ENCODE data around the gene ARHGAP10. TPM values are rescaled to one million over a fixed set of nuclear protein-coding genes. Genes with fewer than 3 reads are reported as not detected.
A peak's percentile ranks its signal among the peaks of the same experiment; 100 is the strongest.

The ARHGAP10 gene
- total RNA-seq, 4 donors from 2014 or later: 26.5 to 117 (median 29.7) TPM

DNA sequence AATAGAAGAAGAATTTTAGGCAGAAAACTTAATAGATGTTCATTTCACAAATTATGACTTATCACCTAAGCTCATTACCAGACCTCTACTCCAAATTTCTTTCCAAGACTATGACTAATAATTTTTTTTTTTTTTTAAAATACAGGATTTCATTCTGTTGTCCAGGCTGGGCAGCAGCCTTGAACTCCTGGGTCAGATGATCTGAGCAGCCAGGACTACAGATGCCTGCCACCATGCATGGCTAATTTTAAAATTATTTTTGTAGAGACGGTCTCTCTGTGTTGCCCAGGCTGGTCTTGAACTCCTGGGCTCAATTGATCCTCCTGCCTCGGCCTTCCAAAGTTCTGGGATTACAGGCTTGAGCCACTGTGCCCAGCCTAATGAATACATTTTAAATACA lies 119.2 kb downstream of the ARHGAP10 start:
- 88 to 93% methylated on average over 2 of the region's 2 CpGs for WGBS, 2 donors
- TF ChIP-seq, protein P1, sequence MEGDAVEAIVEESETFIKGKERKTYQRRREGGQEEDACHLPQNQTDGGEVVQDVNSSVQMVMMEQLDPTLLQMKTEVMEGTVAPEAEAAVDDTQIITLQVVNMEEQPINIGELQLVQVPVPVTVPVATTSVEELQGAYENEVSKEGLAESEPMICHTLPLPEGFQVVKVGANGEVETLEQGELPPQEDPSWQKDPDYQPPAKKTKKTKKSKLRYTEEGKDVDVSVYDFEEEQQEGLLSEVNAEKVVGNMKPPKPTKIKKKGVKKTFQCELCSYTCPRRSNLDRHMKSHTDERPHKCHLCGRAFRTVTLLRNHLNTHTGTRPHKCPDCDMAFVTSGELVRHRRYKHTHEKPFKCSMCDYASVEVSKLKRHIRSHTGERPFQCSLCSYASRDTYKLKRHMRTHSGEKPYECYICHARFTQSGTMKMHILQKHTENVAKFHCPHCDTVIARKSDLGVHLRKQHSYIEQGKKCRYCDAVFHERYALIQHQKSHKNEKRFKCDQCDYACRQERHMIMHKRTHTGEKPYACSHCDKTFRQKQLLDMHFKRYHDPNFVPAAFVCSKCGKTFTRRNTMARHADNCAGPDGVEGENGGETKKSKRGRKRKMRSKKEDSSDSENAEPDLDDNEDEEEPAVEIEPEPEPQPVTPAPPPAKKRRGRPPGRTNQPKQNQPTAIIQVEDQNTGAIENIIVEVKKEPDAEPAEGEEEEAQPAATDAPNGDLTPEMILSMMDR (IDR thresholded peaks at IDR 0.05): no peak
- no peak for TF ChIP-seq POLR2A (IDR thresholded peaks at IDR 0.05)
- no peaks in the 10 kb centered on the region for H3K27me3 ChIP-seq
- H3K9me3 ChIP-seq: no peaks in the 10 kb centered on the region
- DNase-seq: no peak
- H3K36me3 ChIP-seq: peaks cover 0 to 30% (median 0%) of the 10 kb centered on the region in 3 donors
- H3K4me3 ChIP-seq: no peak overlapping the region
- intact Hi-C loops (cut with DNase I): no loop called here
- no peak overlapping the region for H3K27ac ChIP-seq
- peaks cover 0 to 62% (median 21%) of the 10 kb centered on the region in 3 donors for H3K4me1 ChIP-seq

DNA sequence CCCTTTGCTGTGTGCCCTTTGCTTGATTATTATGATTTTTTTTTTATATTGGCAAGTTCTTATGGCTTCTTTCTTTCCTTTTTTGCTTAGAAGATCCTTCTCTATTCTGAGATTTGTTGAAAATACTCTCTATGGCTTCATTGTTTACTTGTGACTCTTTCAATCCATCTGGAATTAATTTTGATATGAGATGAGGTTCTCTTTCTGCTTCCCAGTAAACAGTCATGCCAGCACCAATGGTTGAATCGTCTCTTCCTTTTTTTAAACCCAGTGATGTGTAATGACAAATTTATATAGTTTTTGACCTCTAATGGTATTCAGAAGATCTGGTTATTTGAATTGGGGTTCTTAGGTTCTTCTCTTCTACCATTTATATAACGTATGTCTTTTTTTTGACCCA lies 121.8 kb downstream of the ARHGAP10 start:
- Histone ChIP-seq H3K36me3 (peaks cover 0 to 18% (median 0%) of the 10 kb centered on the region in 3 donors), H3K4me3 (no peak overlapping the region), H3K27ac (peak overlapping the region in 2 of 4 donors; percentile 73 to 78), H3K4me1 (peaks cover 0 to 58% (median 17%) of the 10 kb centered on the region in 3 donors), H3K27me3 (no peaks in the 10 kb centered on the region), H3K9me3 (no peaks in the 10 kb centered on the region)
- no peak for DNase-seq
- intact Hi-C loops (cut with DNase I): no loop called here
- WGBS, 2 donors: 79 to 84% methylated on average over 2 of the region's 2 CpGs
- TF ChIP-seq POLR2A (IDR thresholded peaks at IDR 0.05): no peak
- TF ChIP-seq, protein P1 (IDR thresholded peaks at IDR 0.05): no peak

DNA sequence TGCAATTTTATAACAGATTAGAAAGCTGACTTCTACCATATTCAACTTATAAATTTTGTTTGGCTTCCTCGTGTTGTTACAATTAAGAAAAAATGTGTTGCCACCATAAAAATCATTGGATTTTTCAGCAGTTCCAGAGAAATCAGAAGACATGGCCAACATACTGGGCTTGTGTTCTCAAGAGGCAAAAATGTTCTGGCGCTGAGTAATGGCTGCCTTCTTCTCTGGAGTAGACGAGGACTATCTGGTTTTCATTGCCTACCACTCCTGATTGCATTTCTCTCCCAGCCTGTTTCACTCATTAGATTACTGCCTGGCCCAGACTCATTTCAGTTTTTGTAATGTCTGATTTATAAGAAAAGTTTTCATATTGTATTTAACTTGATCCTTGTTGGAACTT lies 122.3 kb downstream of the ARHGAP10 start:
- H3K4me3 ChIP-seq: no peak overlapping the region
- no peak for TF ChIP-seq POLR2A (IDR thresholded peaks at IDR 0.05)
- TF ChIP-seq, protein P1 (IDR thresholded peaks at IDR 0.05): no peak
- DNase-seq: no peak
- H3K9me3 ChIP-seq: no peaks in the 10 kb centered on the region
- WGBS, 2 donors: 79 to 85% methylated on average over 3 of the region's 3 CpGs
- H3K27me3 ChIP-seq: no peaks in the 10 kb centered on the region
- H3K27ac ChIP-seq: peak overlapping the region in 3 of 4 donors; percentile 73 to 84 (median 78)
- intact Hi-C loops (cut with DNase I): no loop called here
- H3K36me3 ChIP-seq: peaks cover 0 to 23% (median 0%) of the 10 kb centered on the region in 3 donors
- peaks cover 0 to 58% (median 18%) of the 10 kb centered on the region in 3 donors for H3K4me1 ChIP-seq

DNA sequence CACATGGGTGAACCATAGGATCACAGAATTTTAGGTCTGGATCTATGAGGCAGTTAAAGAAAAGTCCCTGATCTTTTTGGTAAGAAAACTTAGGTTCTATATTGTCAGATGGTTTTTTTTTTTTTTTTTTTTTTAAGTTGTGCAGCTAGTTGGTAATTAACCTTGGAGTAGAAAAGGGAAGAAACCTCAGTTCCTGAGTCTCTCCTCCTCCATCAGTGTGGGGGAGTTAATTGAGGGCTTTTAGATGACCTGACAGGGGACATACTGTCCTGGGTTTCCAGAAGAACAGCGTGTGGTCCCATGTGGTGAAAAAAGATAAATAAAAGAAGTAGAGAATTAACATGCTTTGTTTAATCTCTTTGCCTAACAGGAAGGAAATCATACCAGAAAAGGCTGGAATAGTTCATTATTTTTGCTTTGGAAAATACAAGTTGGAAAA lies 123.7 kb downstream of the ARHGAP10 start:
- DNase-seq: no peak
- H3K27ac ChIP-seq: peak overlapping the region; percentile 30 to 87 (median 76)
- WGBS, 2 donors: 67 to 71% methylated on average over 1 of the region's 1 CpG
- H3K4me1 ChIP-seq: peaks cover 0 to 60% (median 18%) of the 10 kb centered on the region in 3 donors
- no peaks in the 10 kb centered on the region for H3K27me3 ChIP-seq
- no peak overlapping the region for H3K4me3 ChIP-seq
- H3K36me3 ChIP-seq: peaks cover 0 to 24% (median 0%) of the 10 kb centered on the region in 3 donors
- intact Hi-C loops (cut with DNase I): no loop called here
- TF ChIP-seq POLR2A (IDR thresholded peaks at IDR 0.05): no peak
- TF ChIP-seq, protein P1 (IDR thresholded peaks at IDR 0.05): no peak
- H3K9me3 ChIP-seq: no peaks in the 10 kb centered on the region

DNA sequence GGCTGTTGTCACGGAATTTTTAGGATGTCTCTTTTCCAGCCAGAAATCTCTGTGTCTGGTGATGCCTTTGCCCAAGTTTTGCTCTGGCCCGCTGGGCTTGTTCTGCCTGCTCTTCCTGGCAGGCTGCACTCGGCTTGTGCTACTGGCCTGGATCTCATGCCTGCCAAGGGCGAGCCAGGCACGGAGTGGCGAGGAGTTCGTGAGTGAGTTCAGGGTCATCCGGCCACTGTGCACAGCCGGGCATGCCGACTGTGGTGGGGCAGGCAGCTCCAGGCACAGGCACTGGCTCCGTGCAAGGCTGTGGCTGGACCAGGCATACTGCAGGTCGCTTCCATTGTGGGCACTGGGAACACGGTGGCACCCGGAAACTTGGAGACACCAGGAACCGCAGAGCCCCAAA lies 129.1 kb downstream of the ARHGAP10 start:
- Histone ChIP-seq H3K36me3 (peaks cover 0 to 42% (median 0%) of the 10 kb centered on the region in 3 donors), H3K4me3 (no peak overlapping the region), H3K27me3 (no peaks in the 10 kb centered on the region), H3K27ac (peak overlapping the region; percentile 41 to 79 (median 77)), H3K9me3 (no peaks in the 10 kb centered on the region), H3K4me1 (peaks cover 0 to 87% (median 19%) of the 10 kb centered on the region in 3 donors)
- TF ChIP-seq POLR2A (IDR thresholded peaks at IDR 0.05): no peak
- TF ChIP-seq, protein P1 (IDR thresholded peaks at IDR 0.05): no peak
- WGBS, 2 donors: 73 to 85% methylated on average over 3 to 8 of the region's 15 CpGs
- intact Hi-C loops (cut with DNase I): no loop called here
- no peak for DNase-seq

Data from esophagus squamous epithelium (tissue), 5 donors.